DMS79 treated with DMSO at 0.1 percent for 48 hours (cell line): Measurements from ENCODE around the gene SORCS2.

Source experiments
- DNase-seq: peaks from one replicate; lab custom pipeline; 2025; lab: John Stamatoyannopoulos, UW

The SORCS2 gene

GRCh38 chr4:7415927-7416686 is 223.8 kb downstream of the SORCS2 start:
- no peak for DNase-seq

GRCh38 chr4:7416745-7417432 is 224.6 kb downstream of the SORCS2 start:
- DNase-seq = peak; percentile 43

- no peak for DNase-seq
Measured at GRCh38 chr4:7417639-7418038, 225.3 kb downstream of the SORCS2 start.

- no peak for DNase-seq
Measured at GRCh38 chr4:7418131-7418943, 226.0 kb downstream of the SORCS2 start.

GRCh38 chr4:7419961-7420660 is 227.8 kb downstream of the SORCS2 start:
- no peak for DNase-seq

GRCh38 chr4:7420661-7421040 is 228.3 kb downstream of the SORCS2 start:
- peak; percentile 66 for DNase-seq

GRCh38 chr4:7421356-7422150 is 229.2 kb downstream of the SORCS2 start:
- no peak for DNase-seq

- DNase-seq = no peak
Measured at GRCh38 chr4:7422151-7422897, 230.0 kb downstream of the SORCS2 start.

- DNase-seq = no peak
Measured at GRCh38 chr4:7422898-7423180, 230.5 kb downstream of the SORCS2 start.

GRCh38 chr4:7423391-7423790 is 231.1 kb downstream of the SORCS2 start:
- no peak for DNase-seq

- DNase-seq = no peak
Measured at GRCh38 chr4:7423801-7424552, 231.6 kb downstream of the SORCS2 start.

- DNase-seq = no peak
Measured at GRCh38 chr4:7424553-7425111, 232.3 kb downstream of the SORCS2 start.

- no peak for DNase-seq
Measured at GRCh38 chr4:7425124-7425523, 232.8 kb downstream of the SORCS2 start.

- no peak for DNase-seq
Measured at GRCh38 chr4:7425591-7426468, 233.5 kb downstream of the SORCS2 start.

- DNase-seq = no peak
Measured at GRCh38 chr4:7426525-7427171, 234.3 kb downstream of the SORCS2 start.

- no peak for DNase-seq
Measured at GRCh38 chr4:7427361-7427760, 235.0 kb downstream of the SORCS2 start.

GRCh38 chr4:7427831-7428260 is 235.5 kb downstream of the SORCS2 start:
- DNase-seq = no peak
